H1 (cell line): ENCODE measurements around the gene POTEF. TPM values are rescaled to one million over a fixed set of nuclear protein-coding genes. Genes with fewer than 3 reads are reported as not detected.
A peak's percentile ranks its signal among the peaks of the same experiment; 100 is the strongest.
"Not testable (repeated sequence)": the region's sequence is repeated elsewhere in the genome, so short reads cannot be mapped to it uniquely, and the experiment has no call there.

ENCODE experiments used
- CTCF ChIA-PET: fragments of 300-600 bp; sonication (Branson Sonifier 250); formaldehyde crosslinking; loops from one replicate; lab custom pipeline; 2021; ENCODE audit not compliant: partially characterized antibody; lab: Charles Lee
- POLR2A ChIA-PET: fragments of 300-600 bp; sonication (Branson Sonifier 250); formaldehyde crosslinking; loops from one replicate; lab custom pipeline; 2021; ENCODE audit warnings: inconsistent platforms; ENCODE audit not compliant: partially characterized antibody; lab: Charles Lee
- DNase-seq, 2 experiments: peaks; one replicate each; pipeline versions ENCODE4 v3.0.0 to v3.0.0-alpha.2; 2010 to 2022; ENCODE audit warnings: low spot score in 2 of 2, low read depth in 1 of 2, mixed read lengths in 1 of 2
- FAIRE-seq: peaks from 2 replicates; lab custom pipeline; 2011; peaks lifted over from hg19 to GRCh38; lab: Jason Lieb, UNC
- H2AFZ ChIP-seq: 2 replicates; pipeline ENCODE4 v1.8.1; 2012; ENCODE audit warnings: low read length, inconsistent platforms
- H2AK5ac ChIP-seq: 2 replicates; pipeline ENCODE4 v1.6.1; 2013; ENCODE audit warnings: low read depth, low read length
- H2BK120ac ChIP-seq: replicated peaks from 2 replicates; pipeline ENCODE3; 2013; ENCODE audit warnings: low read depth, low read length, inconsistent platforms
- H2BK12ac ChIP-seq: 2 replicates; pipeline ENCODE4 v1.6.1; 2013; ENCODE audit warnings: low read depth, low read length
- H2BK15ac ChIP-seq: 2 replicates; pipeline ENCODE4 v1.6.1; 2013; ENCODE audit warnings: low read length
- H2BK20ac ChIP-seq: 2 replicates; pipeline ENCODE4 v1.6.1; 2013; ENCODE audit warnings: low read length
- H2BK5ac ChIP-seq: 2 replicates; pipeline ENCODE4 v1.6.1; 2013; ENCODE audit warnings: low read depth, low read length
- H3K14ac ChIP-seq: 2 replicates; pipeline ENCODE4 v1.6.1; 2013; ENCODE audit warnings: inconsistent platforms; ENCODE audit not compliant: insufficient read length
- H3K18ac ChIP-seq: 2 replicates; pipeline ENCODE4 v1.6.1; 2013; ENCODE audit warnings: low read length; ENCODE audit errors: extremely low read depth
- H3K23ac ChIP-seq: 2 replicates; pipeline ENCODE4 v1.6.1; 2013; ENCODE audit warnings: inconsistent platforms; ENCODE audit not compliant: insufficient read length
- H3K23me2 ChIP-seq: 2 replicates; pipeline ENCODE4 v1.6.1; 2013; ENCODE audit warnings: low read depth, low read length
- H3K27ac ChIP-seq: 2 replicates; pipeline ENCODE4 v1.6.1; 2011; ENCODE audit warnings: low read depth, low read length, inconsistent platforms
- H3K27me3 ChIP-seq, 4 experiments: replicated peaks in 1 of 4; 1 replicate in 1 of 4; 2 replicates in 3 of 4; pipeline versions ENCODE4 v1.6.1 to v1.8.1; 2011 to 2013; ENCODE audit warnings: low read length in 3 of 4, mild to moderate bottlenecking in 3 of 4, inconsistent platforms in 2 of 4, mixed read lengths in 2 of 4, moderate library complexity in 1 of 4; ENCODE audit not compliant: control insufficient read depth in 3 of 4, insufficient read depth in 3 of 4; ENCODE audit errors: extremely low read depth in 1 of 4
- H3K36me3 ChIP-seq, 4 experiments: 2 replicates each; pipeline versions ENCODE4 v1.6.1 to v1.8.1; 2011 to 2013; ENCODE audit warnings: mild to moderate bottlenecking in 4 of 4, low read length in 3 of 4, moderate library complexity in 2 of 4, control low read depth in 1 of 4, inconsistent platforms in 1 of 4; ENCODE audit not compliant: insufficient read depth in 4 of 4, control insufficient read depth in 2 of 4
- H3K4ac ChIP-seq: replicated peaks from 2 replicates; pipeline ENCODE3; 2013; ENCODE audit warnings: low read length, low read depth, mixed read lengths, inconsistent platforms; ENCODE audit not compliant: insufficient read length
- H3K4me1 ChIP-seq, 4 experiments: replicated peaks in 1 of 4; 1 replicate in 1 of 4; 2 replicates in 3 of 4; pipeline versions ENCODE4 v1.6.1 to v1.8.1; 2011 to 2013; ENCODE audit warnings: low read length in 3 of 4, inconsistent platforms in 2 of 4, mixed read lengths in 1 of 4; ENCODE audit not compliant: insufficient read depth in 4 of 4, control insufficient read depth in 3 of 4
- H3K4me2 ChIP-seq, 2 experiments: 2 replicates each; pipeline versions ENCODE4 v1.6.1 to v1.8.1; 2011 to 2013; ENCODE audit warnings: low read depth in 2 of 2, low read length in 2 of 2, control low read depth in 1 of 2, inconsistent platforms in 1 of 2, mild to moderate bottlenecking in 1 of 2; ENCODE audit not compliant: insufficient read depth in 1 of 2
- H3K4me3 ChIP-seq, 4 experiments: fragments of 200-600, 300-600 bp in 1 of 4; sonication (generic), shearing (Covaris generic), sonication (Bioruptor Twin) in 1 of 4; 2 replicates each; pipeline versions ENCODE4 v1.5.1 to v1.8.1; 2011 to 2016; ENCODE audit warnings: low read length in 4 of 4, low read depth in 3 of 4, control low read depth in 2 of 4, inconsistent platforms in 2 of 4, mild to moderate bottlenecking in 2 of 4, mixed read lengths in 1 of 4, moderate library complexity in 1 of 4; ENCODE audit not compliant: insufficient read depth in 2 of 4; ENCODE audit errors: extremely low read depth in 1 of 4
- H3K56ac ChIP-seq: replicated peaks from 2 replicates; pipeline ENCODE3; 2013; ENCODE audit warnings: low read depth, mild to moderate bottlenecking, mixed read lengths, low read length, inconsistent platforms; ENCODE audit not compliant: insufficient read length
- H3K79me1 ChIP-seq: 2 replicates; pipeline ENCODE4 v1.6.1; 2013; ENCODE audit warnings: low read depth, low read length, control low read depth
- H3K79me2 ChIP-seq, 2 experiments: 2 replicates each; pipeline versions ENCODE4 v1.6.1 to v1.8.1; 2012 to 2013; ENCODE audit warnings: low read length in 2 of 2, mild to moderate bottlenecking in 2 of 2, inconsistent platforms in 1 of 2; ENCODE audit not compliant: insufficient read depth in 2 of 2, control insufficient read depth in 1 of 2
- H3K9ac ChIP-seq, 4 experiments: replicated peaks in 1 of 4; 1 replicate in 1 of 4; 2 replicates in 3 of 4; pipeline versions ENCODE4 v1.6.1 to v1.8.1; 2011 to 2013; ENCODE audit warnings: low read depth in 3 of 4, low read length in 3 of 4, control low read depth in 2 of 4, mild to moderate bottlenecking in 2 of 4, moderate library complexity in 2 of 4, inconsistent platforms in 1 of 4; ENCODE audit errors: extremely low read depth in 1 of 4
- H3K9me3 ChIP-seq, 2 experiments: 2 replicates each; pipeline versions ENCODE4 v1.6.1 to v1.8.1; 2012 to 2013; ENCODE audit warnings: mild to moderate bottlenecking in 2 of 2, moderate library complexity in 2 of 2, control low read depth in 1 of 2, inconsistent platforms in 1 of 2, low read depth in 1 of 2, low read length in 1 of 2, mixed read lengths in 1 of 2; ENCODE audit not compliant: insufficient read depth in 2 of 2
- H4K20me1 ChIP-seq, 2 experiments: replicated peaks in 1 of 2; 2 replicates each; pipeline versions ENCODE3 to v1.8.1; 2011 to 2013; ENCODE audit warnings: inconsistent platforms in 2 of 2, low read length in 2 of 2, mild to moderate bottlenecking in 1 of 2; ENCODE audit not compliant: insufficient read depth in 2 of 2, control insufficient read depth in 1 of 2
- H4K5ac ChIP-seq: 2 replicates; pipeline ENCODE4 v1.6.1; 2013; ENCODE audit warnings: low read length, low read depth, mixed read lengths, inconsistent platforms; ENCODE audit not compliant: insufficient read length
- H4K8ac ChIP-seq: 2 replicates; pipeline ENCODE4 v1.8.0; 2013; ENCODE audit warnings: mild to moderate bottlenecking, moderate library complexity, low read length, inconsistent platforms; ENCODE audit not compliant: insufficient read depth; ENCODE audit errors: extremely low read depth
- H4K91ac ChIP-seq: replicated peaks from 2 replicates; pipeline ENCODE3; 2013; ENCODE audit warnings: low read length, mixed read lengths, inconsistent platforms; ENCODE audit not compliant: insufficient read length
- EGR1 ChIP-seq: IDR thresholded peaks from 2 replicates; pipeline ENCODE4 v1.6.1; 2011; ENCODE audit warnings: low read depth, low read length, borderline replicate concordance
- RAD21 ChIP-seq, 2 experiments: IDR thresholded peaks in 1 of 2; conservative IDR thresholded peaks in 1 of 2; 2 replicates each; pipeline ENCODE4 v1.6.1; 2011; ENCODE audit warnings: low read depth in 2 of 2, low read length in 2 of 2, improper control_type of control experiment in 1 of 2, inconsistent platforms in 1 of 2, mild to moderate bottlenecking in 1 of 2, moderate library complexity in 1 of 2
- WGBS, 2 experiments: shearing (Covaris generic) in 1 of 2; methylation state at CpG; one replicate each; pipeline versions ENCODE4 v1.1.6 to v1.1.7; 2013 to 2015; ENCODE audit warnings: low lambda C conversion rate in 2 of 2, mixed read lengths in 2 of 2, inconsistent platforms in 1 of 2, low coverage in 1 of 2, missing lambda C conversion rate in 1 of 2; ENCODE audit not compliant: insufficient replicate concordance in 2 of 2, insufficient coverage in 1 of 2, insufficient read length in 1 of 2; ENCODE audit errors: extremely low coverage in 1 of 2, missing lambda C conversion rate in 1 of 2; 5-methylcytosine and 5-hydroxymethylcytosine counted together
- polyA plus RNA-seq, 7 experiments: library from polyadenylated mRNA; depleted of rRNA in 3 of 7; stranded (reverse) in 5 of 7; unstranded in 2 of 7; fragments of >200 nt in 5 of 7; fragments of 200-250 nt in 2 of 7; gene quantifications; 1 replicate in 5 of 7; 2 replicates in 1 of 7; 4 replicates in 1 of 7; pipeline versions ENCODE4 v1.2.1 to v1.2.3, GENCODE V29; 2011 to 2013; ENCODE audit warnings: missing spikeins in 2 of 7, mixed read lengths in 2 of 7
- total RNA-seq: library from RNA; stranded (reverse); fragmentation: NEBNext Ultra II Directional; extraction: Animal tissue kit (Norgen Biotek cat#: 25700); gene quantifications from 2 replicates; pipeline ENCODE4 v1.2.1, GENCODE V29; 2021
- TF ChIP-seq, protein P1 (sequence below): IDR thresholded peaks from 2 replicates; pipeline ENCODE4 v1.6.1; 2012; ENCODE audit warnings: inconsistent platforms
- TF ChIP-seq, protein P2 (sequence below), 3 experiments: IDR thresholded peaks; 1 replicate in 2 of 3; 2 replicates in 1 of 3; pipeline versions ENCODE4 v1.5.1 to v1.6.1; 2011; ENCODE audit warnings: low read length in 3 of 3, mild to moderate bottlenecking in 3 of 3, inconsistent platforms in 2 of 3, low read depth in 1 of 3, moderate library complexity in 1 of 3; ENCODE audit not compliant: insufficient read depth in 1 of 3; ENCODE audit errors: control extremely low read depth in 1 of 3

The POTEF gene
- total and polyA plus RNA-seq, 2 of the 8 experiments (the other 6 are each of a cell fraction or from before 2014, with no cell fraction given) = 0.24 to 0.36 TPM

DNA sequence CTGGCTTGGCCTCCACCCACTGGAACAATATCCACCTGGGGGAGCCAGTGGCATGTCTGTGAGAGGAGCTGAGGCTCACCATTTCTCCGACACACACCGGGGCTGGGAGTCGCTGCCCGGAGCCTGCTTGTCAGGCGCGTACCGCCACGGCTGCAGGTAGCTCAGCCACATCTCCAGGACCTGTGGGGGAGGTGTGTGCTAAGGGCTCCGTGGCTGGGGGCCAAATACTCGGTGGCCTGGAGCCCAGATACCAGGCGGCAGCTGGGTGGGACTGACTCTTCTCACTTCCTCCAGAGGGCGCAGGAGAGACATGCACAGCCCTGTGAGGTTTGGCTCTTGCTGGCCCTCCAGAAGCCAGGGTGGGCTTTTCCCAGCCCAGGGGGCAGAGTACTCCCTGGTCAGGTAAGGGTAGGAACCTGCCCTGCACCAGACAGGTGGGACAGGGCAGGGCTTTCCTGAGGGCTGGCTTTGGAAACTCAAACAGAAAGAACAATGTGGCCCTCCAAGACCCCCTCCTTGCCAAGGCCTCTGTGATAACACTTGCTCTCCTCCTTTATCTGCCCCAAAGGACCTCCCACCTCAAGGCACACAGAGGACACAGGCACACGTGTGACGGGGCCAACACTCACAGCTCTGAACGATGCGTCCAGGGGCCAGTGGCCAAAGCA lies 27.1 kb upstream of the POTEF start:
- not testable (repeated sequence) for H2BK12ac ChIP-seq, H3K23me2 ChIP-seq, H3K79me2 ChIP-seq, H2AFZ ChIP-seq, H3K79me1 ChIP-seq, H3K27me3 ChIP-seq, H3K23ac ChIP-seq, H2AK5ac ChIP-seq, H4K5ac ChIP-seq, H3K4me3 ChIP-seq, H3K56ac ChIP-seq, H4K91ac ChIP-seq, H2BK5ac ChIP-seq, H3K14ac ChIP-seq, H2BK20ac ChIP-seq, H3K4ac ChIP-seq, H4K20me1 ChIP-seq, H2BK15ac ChIP-seq, H3K18ac ChIP-seq, H3K27ac ChIP-seq, H3K4me1 ChIP-seq, H2BK120ac ChIP-seq, H3K9ac ChIP-seq, H3K9me3 ChIP-seq, H3K4me2 ChIP-seq
- POLR2A ChIA-PET = interaction anchor here (0.9 kb wide), 1 partner anchor 180 kb away, joined by 3 read pairs; no protein-coding TSS in a partner anchor
- Histone ChIP-seq H3K36me3 (peaks cover 3 to 32% (median 14%) of the 10 kb centered on the region in 4 experiments; a peak in 5 of 8 replicates), H4K8ac (peak overlapping the region; percentile 14; the same call in 1 of the 2 replicates)
- DNase-seq (peak; percentile 15 to 75), FAIRE-seq (peak; percentile 73)
- 87% methylated on average over 16 of the region's 16 CpGs; no CpG with 5 or more reads in 1 of the 2 experiments for WGBS, 2 experiments
- TF ChIP-seq RAD21 (IDR thresholded peaks at IDR 0.05 in 1 of 2, conservative IDR thresholded peaks at IDR 0.05 in 1 of 2; ENCODE audit: low read depth in 2 of 2, low read length in 2 of 2) (peak; percentile 53 to 56), EGR1 (peak; percentile 53; the same call in 1 of the 2 replicates)
- TF ChIP-seq, protein P1, sequence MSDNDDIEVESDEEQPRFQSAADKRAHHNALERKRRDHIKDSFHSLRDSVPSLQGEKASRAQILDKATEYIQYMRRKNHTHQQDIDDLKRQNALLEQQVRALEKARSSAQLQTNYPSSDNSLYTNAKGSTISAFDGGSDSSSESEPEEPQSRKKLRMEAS = 0 out of 2 replicates have a peak, but pooled peaks have one; percentile 23
- TF ChIP-seq, protein P2, sequence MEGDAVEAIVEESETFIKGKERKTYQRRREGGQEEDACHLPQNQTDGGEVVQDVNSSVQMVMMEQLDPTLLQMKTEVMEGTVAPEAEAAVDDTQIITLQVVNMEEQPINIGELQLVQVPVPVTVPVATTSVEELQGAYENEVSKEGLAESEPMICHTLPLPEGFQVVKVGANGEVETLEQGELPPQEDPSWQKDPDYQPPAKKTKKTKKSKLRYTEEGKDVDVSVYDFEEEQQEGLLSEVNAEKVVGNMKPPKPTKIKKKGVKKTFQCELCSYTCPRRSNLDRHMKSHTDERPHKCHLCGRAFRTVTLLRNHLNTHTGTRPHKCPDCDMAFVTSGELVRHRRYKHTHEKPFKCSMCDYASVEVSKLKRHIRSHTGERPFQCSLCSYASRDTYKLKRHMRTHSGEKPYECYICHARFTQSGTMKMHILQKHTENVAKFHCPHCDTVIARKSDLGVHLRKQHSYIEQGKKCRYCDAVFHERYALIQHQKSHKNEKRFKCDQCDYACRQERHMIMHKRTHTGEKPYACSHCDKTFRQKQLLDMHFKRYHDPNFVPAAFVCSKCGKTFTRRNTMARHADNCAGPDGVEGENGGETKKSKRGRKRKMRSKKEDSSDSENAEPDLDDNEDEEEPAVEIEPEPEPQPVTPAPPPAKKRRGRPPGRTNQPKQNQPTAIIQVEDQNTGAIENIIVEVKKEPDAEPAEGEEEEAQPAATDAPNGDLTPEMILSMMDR (IDR thresholded peaks at IDR 0.05; ENCODE audit: control extremely low read depth in 1 of 3, insufficient read depth in 1 of 3, low read depth in 1 of 3, low read length in 3 of 3) = peak; percentile 60 to 75 (median 70)
- CTCF ChIA-PET = interaction anchor here (1.0 to 1.1 kb wide), 3 partner anchors 21 to 177 kb away, joined by 3 to 5 read pairs (median 4); no protein-coding TSS in a partner anchor
